Ectodermal cell (in vitro differentiated cells): ENCODE measurements around the gene CCDC74B.
"Not testable (repeated sequence)": the region's sequence is repeated elsewhere in the genome, so short reads cannot be mapped to it uniquely, and the experiment has no call there.

Experiments
- H3K27ac ChIP-seq: 2 replicates; pipeline ENCODE4 v1.7.0; 2013; ENCODE audit warnings: mild to moderate bottlenecking, low read depth, low read length; ENCODE audit not compliant: insufficient read depth, poor library complexity, severe bottlenecking
- H3K27me3 ChIP-seq: 2 replicates; pipeline ENCODE4 v1.7.0; 2013; ENCODE audit warnings: mild to moderate bottlenecking, low read length; ENCODE audit not compliant: insufficient read depth, control insufficient read depth, poor library complexity, severe bottlenecking
- H3K36me3 ChIP-seq: one replicate; pipeline ENCODE4 v1.7.0; 2013; ENCODE audit warnings: low read length; ENCODE audit not compliant: control insufficient read depth, insufficient read depth
- H3K4me1 ChIP-seq: one replicate; pipeline ENCODE4 v1.7.0; 2013; ENCODE audit warnings: low read length; ENCODE audit not compliant: control insufficient read depth, insufficient read depth
- H3K4me3 ChIP-seq: 2 replicates; pipeline ENCODE4 v1.7.0; 2013; ENCODE audit warnings: low read depth, low read length, control low read depth; ENCODE audit not compliant: insufficient read depth
- H3K9me3 ChIP-seq: 2 replicates; pipeline ENCODE4 v1.7.0; 2013; ENCODE audit warnings: mild to moderate bottlenecking, low read length, moderate library complexity; ENCODE audit not compliant: control insufficient read depth
- WGBS, 2 experiments: methylation state at CpG; one replicate each; pipeline ENCODE4 v1.1.7; 2013; ENCODE audit warnings: missing lambda C conversion rate in 2 of 2; 5-methylcytosine and 5-hydroxymethylcytosine counted together

The CCDC74B gene

DNA sequence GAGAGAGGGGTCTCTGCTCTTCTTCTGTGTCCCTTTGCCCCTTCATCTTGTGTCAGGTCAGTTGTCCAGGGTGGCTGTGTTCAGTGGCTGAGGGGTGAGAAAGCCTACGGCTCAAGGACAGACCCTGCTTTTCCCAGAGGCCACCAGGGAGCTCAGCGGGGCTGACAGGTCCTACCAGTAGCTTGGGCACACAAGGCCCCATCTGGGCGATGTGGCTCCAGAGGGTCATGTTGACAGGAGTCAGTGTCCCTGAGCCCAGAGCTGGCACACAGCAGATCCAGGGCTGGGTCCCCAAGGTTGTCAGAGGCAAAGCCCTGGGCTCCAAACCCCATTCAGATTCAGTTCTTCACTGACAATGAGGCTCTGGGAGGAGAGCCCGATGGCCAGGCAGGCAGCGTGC, 7.8 kb downstream of the CCDC74B start:
- WGBS, 2 experiments, result 92% methylated on average over 3 to 5 of the region's 5 CpGs
- not testable (repeated sequence) for H3K4me1 ChIP-seq, H3K36me3 ChIP-seq, H3K4me3 ChIP-seq, H3K9me3 ChIP-seq, H3K27ac ChIP-seq, H3K27me3 ChIP-seq

DNA sequence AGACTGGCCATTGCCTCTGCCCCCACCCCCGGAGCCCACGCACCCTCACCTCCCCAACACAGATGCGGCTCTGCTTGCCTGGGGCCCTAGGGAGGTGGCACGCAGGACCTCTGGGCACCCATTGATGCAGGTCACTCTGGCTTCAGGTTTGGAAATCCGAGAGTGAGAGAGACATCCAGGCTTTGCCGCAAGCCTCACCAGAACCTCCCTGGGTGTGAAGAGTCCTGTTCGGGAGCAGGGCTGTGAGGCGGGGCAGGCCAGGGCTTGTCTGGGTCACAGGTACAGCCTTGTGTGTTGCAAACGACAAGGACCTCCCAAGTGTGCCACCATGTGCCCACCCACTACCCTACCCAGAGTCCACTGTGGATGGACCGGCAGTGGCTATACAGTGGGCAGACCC, 8.4 kb downstream of the CCDC74B start:
- not testable (repeated sequence) for H3K27ac ChIP-seq, H3K36me3 ChIP-seq, H3K9me3 ChIP-seq, H3K4me3 ChIP-seq, H3K4me1 ChIP-seq, H3K27me3 ChIP-seq
- 96 to 99% methylated on average over 7 to 8 of the region's 10 CpGs for WGBS, 2 experiments

DNA sequence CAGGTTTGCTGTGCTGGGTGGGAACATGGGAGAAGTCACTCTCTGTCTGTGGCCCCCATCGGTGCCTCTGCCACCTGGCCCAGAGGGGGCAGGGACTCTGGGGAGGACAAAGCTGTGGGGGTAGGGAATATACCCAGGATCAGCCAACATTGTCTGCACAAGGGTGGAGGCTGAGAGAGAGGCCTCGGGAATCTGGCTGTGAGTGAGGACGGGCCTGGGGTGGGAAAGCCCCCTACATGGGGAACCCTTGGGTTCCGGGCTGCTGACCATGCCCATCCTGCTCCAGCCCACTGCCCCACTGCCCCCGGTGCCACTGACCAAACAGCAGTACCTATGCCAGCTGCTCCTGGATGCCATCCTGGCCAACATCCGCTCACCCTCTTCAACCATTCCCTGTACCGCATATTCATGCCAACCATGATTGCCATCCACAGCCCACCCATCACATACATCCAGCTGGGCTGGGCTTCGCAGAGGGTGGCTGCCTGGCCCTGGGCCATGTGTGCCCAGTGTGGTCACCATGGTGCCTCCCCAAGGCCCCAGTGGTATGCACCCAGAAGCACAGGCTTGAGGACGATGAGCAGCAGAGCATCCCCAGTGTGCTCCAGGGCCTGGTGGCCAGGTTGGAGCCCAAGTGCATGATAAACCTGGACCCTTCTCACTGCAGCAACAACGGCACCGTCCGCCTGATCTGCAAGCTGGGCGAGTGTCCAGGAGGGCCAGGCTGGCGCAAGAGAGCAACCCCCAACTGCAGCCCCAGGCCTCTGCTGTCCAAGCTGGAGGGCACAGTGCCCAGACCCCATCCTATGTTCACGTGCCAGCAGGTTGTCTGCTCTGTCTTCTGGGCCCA, 9.0 kb downstream of the CCDC74B start:
- WGBS, 2 experiments, result 95% methylated on average over 15 of the region's 15 CpGs
- Histone ChIP-seq H3K36me3 (no peaks in the 10 kb centered on the region), H3K27me3 (no peaks in the 10 kb centered on the region), H3K4me3 (no peak overlapping the region), H3K4me1 (no peaks in the 10 kb centered on the region), H3K9me3 (no peaks in the 10 kb centered on the region), H3K27ac (no peak overlapping the region)

DNA sequence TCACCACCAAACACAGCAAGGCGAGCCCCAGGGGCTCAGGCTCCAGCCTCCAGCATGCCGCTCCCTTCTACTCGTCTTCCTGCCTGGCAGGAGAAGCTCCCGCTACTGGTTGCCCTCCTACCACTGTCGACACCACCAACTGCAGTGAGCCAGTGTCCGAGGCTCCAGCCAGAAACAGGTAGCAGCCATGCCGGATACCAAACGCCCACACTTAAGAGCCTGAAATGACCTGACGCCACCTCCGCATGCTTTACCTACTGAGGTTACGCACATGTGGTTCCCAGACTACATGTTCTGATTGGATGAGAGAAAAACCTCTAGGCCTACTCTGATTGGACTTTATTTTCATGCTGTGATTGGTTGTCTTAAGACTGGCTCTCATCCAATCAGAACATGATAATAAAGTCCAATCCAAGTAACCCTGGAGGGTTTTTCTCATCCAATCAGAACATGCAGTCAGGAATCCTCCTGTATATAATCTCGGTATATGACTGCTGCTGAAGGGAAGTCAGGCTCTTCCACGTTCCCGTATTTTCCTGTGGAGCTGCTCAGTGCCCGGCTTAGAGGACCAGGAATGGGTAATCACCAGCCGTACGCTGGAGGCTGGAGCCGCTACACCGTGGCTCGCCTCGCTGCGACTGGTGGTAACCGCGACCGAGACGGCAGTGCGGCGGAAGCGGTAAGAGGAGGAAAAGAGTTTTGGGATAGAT, 15.6 kb downstream of the CCDC74B start, which contains the start of gene POTEF:
Gene POTEF (minus strand): TSS at position 103 of the 710 bp plus-strand sequence. CDS start 8,707 bp downstream, outside the sequence.
- H3K27ac ChIP-seq, H3K4me3 ChIP-seq, H3K9me3 ChIP-seq, H3K4me1 ChIP-seq, H3K36me3 ChIP-seq, H3K27me3 ChIP-seq: not testable (repeated sequence)
- 89 to 94% methylated on average over 15 of the region's 29 CpGs for WGBS, 2 experiments

DNA sequence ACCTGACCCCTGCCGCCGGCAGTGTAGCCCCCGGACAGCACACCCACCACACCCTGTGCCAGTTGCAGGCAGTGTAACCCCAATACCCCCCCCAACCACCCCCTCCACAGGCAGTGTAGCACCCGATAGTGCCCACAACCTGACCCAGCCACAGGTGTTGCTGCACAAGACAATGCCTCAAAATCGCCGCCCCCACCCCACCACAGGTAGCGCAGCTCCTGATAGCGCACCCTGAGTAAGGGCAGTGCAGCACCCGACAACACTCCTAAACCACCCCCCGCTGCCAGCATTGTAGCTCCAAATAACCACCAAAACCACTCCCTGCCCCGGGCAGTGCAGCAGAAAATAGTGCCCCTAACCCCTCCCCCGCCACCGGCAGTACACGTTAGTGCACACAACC, 16.4 kb downstream of the CCDC74B start:
- not testable (repeated sequence) for H3K9me3 ChIP-seq, H3K27ac ChIP-seq, H3K27me3 ChIP-seq, H3K36me3 ChIP-seq, H3K4me3 ChIP-seq, H3K4me1 ChIP-seq
- 90 to 92% methylated on average over 13 to 14 of the region's 14 CpGs for WGBS, 2 experiments

GRCh38 chr2:130127726-130128125, 17.2 kb downstream of the CCDC74B start:
- 28% methylated on average over 2 of the region's 9 CpGs; no CpG with 5 or more reads in 1 of the 2 experiments for WGBS, 2 experiments
- not testable (repeated sequence) for H3K4me3 ChIP-seq, H3K36me3 ChIP-seq, H3K9me3 ChIP-seq, H3K27ac ChIP-seq, H3K27me3 ChIP-seq, H3K4me1 ChIP-seq

GRCh38 chr2:130120924-130121323, 24.0 kb downstream of the CCDC74B start:
- not testable (repeated sequence) for H3K9me3 ChIP-seq, H3K4me1 ChIP-seq, H3K27me3 ChIP-seq, H3K36me3 ChIP-seq, H3K4me3 ChIP-seq, H3K27ac ChIP-seq
- WGBS, 2 experiments, result 94 to 96% methylated on average over 34 to 36 of the region's 45 CpGs

DNA sequence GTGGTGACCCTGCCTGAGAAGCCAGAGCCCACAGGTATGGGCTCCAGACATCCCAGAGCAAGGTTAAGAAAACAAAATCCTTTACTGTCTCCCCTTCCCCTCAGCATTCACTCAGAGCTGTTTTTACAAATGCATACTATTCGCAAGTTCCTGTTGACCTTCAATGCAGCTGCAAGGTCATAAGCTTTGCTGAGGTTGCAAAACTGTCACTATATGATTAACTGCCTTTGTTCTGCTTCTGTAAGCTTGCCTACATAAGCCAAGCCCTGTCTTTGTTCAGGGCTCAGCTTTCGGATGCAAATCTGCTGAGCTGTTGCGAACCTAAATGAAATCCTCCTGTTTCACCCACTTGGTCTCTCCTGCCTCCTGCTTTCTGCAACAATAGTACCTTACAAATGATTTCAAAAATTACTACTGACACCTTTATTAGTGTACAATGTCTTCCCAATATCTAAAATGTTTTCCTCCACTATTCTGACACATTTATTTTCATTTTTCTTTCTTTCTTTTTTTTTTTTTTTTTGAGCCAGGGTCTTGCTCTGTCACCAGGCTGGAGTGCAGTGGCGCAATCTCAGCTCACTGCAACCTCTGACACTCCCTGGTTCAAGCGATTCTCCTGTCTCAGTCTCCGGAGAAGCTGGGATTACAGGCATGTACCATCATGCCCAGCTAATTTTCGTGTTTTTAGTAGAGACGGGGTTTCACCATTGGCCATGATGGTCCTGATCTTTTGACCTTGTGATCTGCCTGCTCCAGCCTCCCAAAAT, 42.1 kb downstream of the CCDC74B start:
- WGBS, 2 experiments, result 16 to 33% methylated on average over 3 to 5 of the region's 8 CpGs
- not testable (repeated sequence) for H3K4me3 ChIP-seq, H3K36me3 ChIP-seq, H3K27me3 ChIP-seq, H3K9me3 ChIP-seq, H3K27ac ChIP-seq, H3K4me1 ChIP-seq
